ENCODE measurements around the gene ALG1. TPM values are rescaled to one million over a fixed set of nuclear protein-coding genes. Genes with fewer than 3 reads are reported as not detected.
A peak's percentile ranks its signal among the peaks of the same experiment; 100 is the strongest.
"Not testable (repeated sequence)": the region's sequence is repeated elsewhere in the genome, so short reads cannot be mapped to it uniquely, and the experiment has no call there.

Gene ALG1
- total and polyA plus RNA-seq, 10 of the 15 experiments (the other 5 are each of a cell fraction or from before 2014, with no cell fraction given), result 1.5 to 43.2 (median 23.8) TPM

DNA sequence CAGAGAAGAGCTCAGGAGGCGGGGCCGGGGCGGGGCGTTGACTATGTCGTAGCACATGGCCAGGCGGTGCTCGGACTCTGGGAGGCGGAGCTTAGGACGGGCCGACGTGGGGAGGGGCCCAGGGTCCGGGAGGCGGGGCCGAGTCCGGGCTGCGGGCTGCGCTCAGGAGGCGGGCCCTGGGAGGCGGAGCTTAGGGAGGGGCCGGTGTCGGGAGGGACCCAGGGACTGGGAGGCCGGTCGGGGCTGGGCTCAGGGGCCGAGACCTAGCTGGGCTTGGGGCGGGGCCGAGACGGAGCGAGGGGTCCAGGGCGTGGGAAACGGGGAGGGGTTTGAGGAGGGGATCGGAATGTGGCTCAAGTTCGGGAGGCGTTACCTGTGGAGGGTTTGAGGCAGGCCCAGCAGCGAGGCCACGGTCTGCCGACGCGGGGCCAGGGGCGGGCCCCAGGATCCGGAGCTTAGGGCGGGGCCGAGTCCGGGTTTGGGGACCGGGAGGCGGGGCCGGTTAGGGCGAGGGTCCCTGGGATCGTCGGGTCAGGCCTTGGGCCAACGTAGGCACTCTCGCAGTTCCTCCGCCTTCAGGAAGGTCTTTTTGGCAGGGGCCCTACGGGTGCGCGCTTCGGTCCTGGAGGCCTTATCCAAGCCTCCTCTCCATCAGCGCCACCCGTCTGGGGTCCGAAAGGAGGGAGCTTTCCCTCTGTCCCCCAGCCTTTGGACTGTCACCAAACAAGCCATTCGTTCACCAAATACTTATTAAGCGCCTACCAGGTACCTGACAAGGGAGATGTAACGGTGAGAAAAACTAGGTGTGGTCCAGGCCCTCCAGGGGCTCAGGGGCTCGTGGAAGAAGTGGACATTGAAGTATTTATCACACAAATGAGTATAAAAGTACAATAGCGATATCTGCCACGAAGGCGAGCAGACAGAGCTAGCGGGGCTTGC is 26.8 kb downstream of the ALG1 start:
- WGBS (ENCODE audit: insufficient coverage, insufficient replicate concordance, low lambda C conversion rate, missing lambda C conversion rate), result 2% methylated on average over 14 of the region's 67 CpGs
- peak overlapping the region; percentile 65 for H2AFZ ChIP-seq (ENCODE audit: control insufficient read depth, low read depth, low read length)
- peak overlapping the region; percentile 48 for H3K4me2 ChIP-seq (ENCODE audit: control insufficient read depth, insufficient read depth)
- DNase-seq (ENCODE audit: low read depth, low spot score); H3K9me3 ChIP-seq (replicated peaks; ENCODE audit: control insufficient read depth, insufficient read depth, low read length); ATAC-seq; H3K4me1 ChIP-seq (ENCODE audit: control insufficient read depth, insufficient read depth, low read length); H3K27me3 ChIP-seq (replicated peaks in 1 of 2; ENCODE audit: control insufficient read depth in 2 of 2, insufficient read depth in 2 of 2, low read length in 1 of 2); FAIRE-seq; BruUV-seq (replicated peaks); H3K9ac ChIP-seq (ENCODE audit: control insufficient read depth, insufficient read depth, low read length); H3K36me3 ChIP-seq (ENCODE audit: control insufficient read depth in 2 of 2, insufficient read depth in 2 of 2, low read length in 1 of 2); H3K27ac ChIP-seq (ENCODE audit: control insufficient read depth, insufficient read depth); H4K20me1 ChIP-seq (ENCODE audit: control insufficient read depth, insufficient read depth); H3K79me2 ChIP-seq (ENCODE audit: control insufficient read depth, insufficient read depth, low read length); in situ Hi-C loops (cut with MboI): not testable (repeated sequence)
- TF ChIP-seq HDGF (IDR thresholded peaks at IDR 0.05), result peak; percentile 20; the same call in 1 of the 2 replicates
- 0 out of 2 replicates have a peak, but pooled peaks have one; percentile 24 for TF ChIP-seq NR2F1 (conservative IDR thresholded peaks at IDR 0.05)
- ChIA-PET RAD21 (ENCODE audit: unreplicated experiment) (interaction anchor here (1.1 kb wide), 1 partner anchor 143 kb away, joined by 3 read pairs; no protein-coding TSS in a partner anchor), CTCF (interaction anchor here (0.6 to 0.7 kb wide), 2 partner anchors 60 to 241 kb away, joined by 3 read pairs; no protein-coding TSS in a partner anchor), SMC1A (ENCODE audit: uncharacterized antibody, unreplicated experiment) (interaction anchor here (0.7 to 1.1 kb wide), 3 partner anchors 9 to 250 kb away, joined by 3 to 4 read pairs (median 4); no protein-coding TSS in a partner anchor), POLR2A (interaction anchor here (0.6 to 1.1 kb wide), 3 partner anchors 61 to 109 kb away, joined by 3 read pairs; no protein-coding TSS in a partner anchor)
- intact Hi-C loops (cut with micrococcal nuclease; ENCODE audit: unreplicated experiment), result loop anchor here (10.0 kb wide), 3 partner anchors 56 to 254 kb away; partner anchors contain the start of genes GLYR1 and UBN1
- H3K4me3 ChIP-seq, result peak overlapping the region; percentile 34; the same call in 1 of the 2 replicates

DNA sequence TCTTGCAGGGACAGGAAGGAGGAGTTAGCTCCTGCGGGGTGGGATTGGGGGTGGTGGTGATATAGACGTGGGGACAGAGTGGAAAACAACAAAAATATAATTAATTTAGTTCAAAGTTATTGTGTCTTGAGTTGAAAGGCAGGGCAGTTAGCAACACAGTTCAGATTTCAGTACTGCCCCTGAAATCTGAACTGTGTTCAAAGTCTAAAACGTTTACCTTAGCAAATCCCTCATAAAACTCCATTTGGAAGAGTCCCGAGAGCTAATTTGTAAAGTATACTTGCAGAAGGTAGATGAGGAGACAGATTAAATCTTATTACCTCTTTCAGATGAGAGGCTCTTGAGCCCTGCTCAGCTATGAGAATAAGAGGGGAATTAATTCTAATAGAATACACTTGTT is 27.5 kb downstream of the ALG1 start:
- H3K4me1 ChIP-seq (ENCODE audit: control insufficient read depth, insufficient read depth, low read length); H3K9me3 ChIP-seq (replicated peaks; ENCODE audit: control insufficient read depth, insufficient read depth, low read length); BruUV-seq (replicated peaks); H2AFZ ChIP-seq (ENCODE audit: control insufficient read depth, low read depth, low read length); H3K9ac ChIP-seq (ENCODE audit: control insufficient read depth, insufficient read depth, low read length); H3K36me3 ChIP-seq (ENCODE audit: control insufficient read depth in 2 of 2, insufficient read depth in 2 of 2, low read length in 1 of 2); H3K27me3 ChIP-seq (replicated peaks in 1 of 2; ENCODE audit: control insufficient read depth in 2 of 2, insufficient read depth in 2 of 2, low read length in 1 of 2); FAIRE-seq; H3K4me2 ChIP-seq (ENCODE audit: control insufficient read depth, insufficient read depth); CTCF ChIA-PET; H3K27ac ChIP-seq (ENCODE audit: control insufficient read depth, insufficient read depth); in situ Hi-C loops (cut with MboI); DNase-seq (ENCODE audit: low read depth, low spot score); ATAC-seq; SMC1A ChIA-PET (ENCODE audit: uncharacterized antibody, unreplicated experiment); H3K4me3 ChIP-seq; H4K20me1 ChIP-seq (ENCODE audit: control insufficient read depth, insufficient read depth); H3K79me2 ChIP-seq (ENCODE audit: control insufficient read depth, insufficient read depth, low read length): not testable (repeated sequence)
- 27% methylated on average over 4 of the region's 4 CpGs for WGBS (ENCODE audit: insufficient coverage, insufficient replicate concordance, low lambda C conversion rate, missing lambda C conversion rate)
- ChIA-PET POLR2A (interaction anchor here (1.1 kb wide), 1 partner anchor 65 kb away, joined by 3 read pairs; no protein-coding TSS in a partner anchor), RAD21 (ENCODE audit: unreplicated experiment) (interaction anchor here (1.1 kb wide), 1 partner anchor 144 kb away, joined by 3 read pairs; no protein-coding TSS in a partner anchor)
- intact Hi-C loops (cut with micrococcal nuclease; ENCODE audit: unreplicated experiment), result loop anchor here (10.0 kb wide), 3 partner anchors 56 to 254 kb away; partner anchors contain the start of genes GLYR1 and UBN1

DNA sequence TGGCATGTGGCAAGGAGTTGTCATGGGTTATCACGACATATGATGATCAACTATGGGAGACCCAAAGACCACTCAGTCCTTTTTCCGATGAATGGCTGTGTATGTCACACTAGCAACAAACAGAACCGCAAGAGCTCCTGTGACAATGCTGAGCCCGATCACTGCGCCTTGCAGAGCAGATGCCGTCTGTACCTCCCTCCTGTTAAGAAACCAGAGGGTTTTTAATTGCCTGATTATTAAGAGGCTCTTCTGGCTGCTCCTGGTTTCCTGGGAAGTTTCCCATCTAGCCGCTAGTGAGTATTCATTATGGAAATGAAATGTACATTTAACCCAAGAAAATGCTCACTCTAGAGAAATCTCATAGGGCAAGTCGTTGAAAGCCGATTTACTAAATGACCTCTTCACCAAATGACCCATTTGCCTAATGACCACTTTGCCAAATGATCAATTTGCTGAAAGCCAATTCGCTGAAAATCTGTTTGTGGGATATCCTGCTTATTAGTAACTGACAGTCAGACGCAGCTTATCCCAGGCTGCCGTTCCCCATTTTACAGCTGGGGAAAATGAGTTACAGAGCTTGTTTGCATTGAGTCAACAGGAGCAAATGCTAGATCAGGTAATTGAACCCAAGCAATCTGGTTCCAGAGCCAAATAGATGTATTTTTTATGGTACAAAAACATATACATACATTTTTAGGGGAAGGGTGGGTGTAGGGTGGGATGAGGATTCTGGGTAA is 31.8 kb downstream of the ALG1 start:
- intact Hi-C loops (cut with micrococcal nuclease; ENCODE audit: unreplicated experiment); H3K27ac ChIP-seq (ENCODE audit: control insufficient read depth, insufficient read depth); RAD21 ChIA-PET (ENCODE audit: unreplicated experiment); H3K4me2 ChIP-seq (ENCODE audit: control insufficient read depth, insufficient read depth); SMC1A ChIA-PET (ENCODE audit: uncharacterized antibody, unreplicated experiment); H3K27me3 ChIP-seq (replicated peaks in 1 of 2; ENCODE audit: control insufficient read depth in 2 of 2, insufficient read depth in 2 of 2, low read length in 1 of 2); ATAC-seq; H4K20me1 ChIP-seq (ENCODE audit: control insufficient read depth, insufficient read depth); CTCF ChIA-PET; BruUV-seq (replicated peaks); H2AFZ ChIP-seq (ENCODE audit: control insufficient read depth, low read depth, low read length); H3K4me1 ChIP-seq (ENCODE audit: control insufficient read depth, insufficient read depth, low read length); H3K9me3 ChIP-seq (replicated peaks; ENCODE audit: control insufficient read depth, insufficient read depth, low read length); H3K4me3 ChIP-seq; DNase-seq (ENCODE audit: low read depth, low spot score); in situ Hi-C loops (cut with MboI); H3K36me3 ChIP-seq (ENCODE audit: control insufficient read depth in 2 of 2, insufficient read depth in 2 of 2, low read length in 1 of 2); H3K9ac ChIP-seq (ENCODE audit: control insufficient read depth, insufficient read depth, low read length); H3K79me2 ChIP-seq (ENCODE audit: control insufficient read depth, insufficient read depth, low read length); FAIRE-seq; POLR2A ChIA-PET: not testable (repeated sequence)
- WGBS (ENCODE audit: insufficient coverage, insufficient replicate concordance, low lambda C conversion rate, missing lambda C conversion rate), result 60% methylated on average over 10 of the region's 12 CpGs

Data from GM12878 (cell line).